ENCODE measurements around the gene PAPPA2. TPM values are rescaled to one million over a fixed set of nuclear protein-coding genes. Genes with fewer than 3 reads are reported as not detected.

PAPPA2 gene
- total RNA-seq, 1 experiment from 2014 or later = not detected

DNA sequence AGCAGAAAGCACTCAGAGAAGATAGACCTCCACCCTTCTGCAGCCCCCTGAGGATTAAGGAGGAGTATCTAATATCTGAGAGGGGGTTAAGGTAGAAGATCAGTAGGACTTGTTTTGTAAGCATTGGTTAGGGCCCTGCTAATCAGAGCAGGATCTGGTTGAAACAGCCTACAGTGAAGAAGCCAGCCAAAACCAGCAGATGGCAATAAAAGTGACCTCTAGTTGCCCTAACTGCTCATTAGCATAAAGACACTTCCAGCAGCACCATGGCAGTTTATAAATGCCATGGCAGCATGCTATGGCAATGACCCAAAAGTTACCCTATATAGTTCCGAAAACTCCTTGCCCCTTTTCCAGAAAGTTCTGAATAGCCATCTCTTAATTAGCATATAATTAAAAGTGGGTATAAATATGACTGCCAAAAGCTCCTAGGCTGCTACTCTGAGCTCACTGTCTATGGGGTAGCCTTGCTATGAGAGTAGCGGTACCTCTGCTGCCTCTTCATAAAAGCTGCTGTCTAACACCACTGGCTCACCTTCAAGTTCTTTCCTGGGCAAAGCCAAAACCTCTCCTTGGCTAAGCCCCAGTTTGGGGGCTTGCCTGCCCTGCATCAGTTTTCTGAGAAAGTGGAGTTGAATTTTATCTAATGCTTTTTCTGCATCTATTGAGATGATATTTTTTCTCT is 254.2 kb downstream of the PAPPA2 start:
- no peaks in the 10 kb centered on the region for H3K79me2 ChIP-seq (ENCODE audit: low read depth)
- H4K20me1 ChIP-seq (ENCODE audit: insufficient read depth) = no peaks in the 10 kb centered on the region
- no peaks in the 10 kb centered on the region for H3K36me3 ChIP-seq (ENCODE audit: low read depth)
- H3K4me2 ChIP-seq = no peak overlapping the region
- H3K9me3 ChIP-seq (ENCODE audit: insufficient read depth, low read depth) = no peaks in the 10 kb centered on the region
- no peak overlapping the region for H3K4me3 ChIP-seq
- DNase-seq = no peak
- H2AFZ ChIP-seq = no peak overlapping the region
- BruUV-seq (replicated peaks) = no TSS peak
- H3K9me2 ChIP-seq (ENCODE audit: insufficient read depth) = no peaks in the 10 kb centered on the region
- no peaks in the 10 kb centered on the region for H3K27me3 ChIP-seq (ENCODE audit: insufficient read depth, low read depth)
- ChIA-PET CTCF (no interaction called here), POLR2A (ENCODE audit: unreplicated experiment) (no interaction called here)
- TF ChIP-seq, protein P1, sequence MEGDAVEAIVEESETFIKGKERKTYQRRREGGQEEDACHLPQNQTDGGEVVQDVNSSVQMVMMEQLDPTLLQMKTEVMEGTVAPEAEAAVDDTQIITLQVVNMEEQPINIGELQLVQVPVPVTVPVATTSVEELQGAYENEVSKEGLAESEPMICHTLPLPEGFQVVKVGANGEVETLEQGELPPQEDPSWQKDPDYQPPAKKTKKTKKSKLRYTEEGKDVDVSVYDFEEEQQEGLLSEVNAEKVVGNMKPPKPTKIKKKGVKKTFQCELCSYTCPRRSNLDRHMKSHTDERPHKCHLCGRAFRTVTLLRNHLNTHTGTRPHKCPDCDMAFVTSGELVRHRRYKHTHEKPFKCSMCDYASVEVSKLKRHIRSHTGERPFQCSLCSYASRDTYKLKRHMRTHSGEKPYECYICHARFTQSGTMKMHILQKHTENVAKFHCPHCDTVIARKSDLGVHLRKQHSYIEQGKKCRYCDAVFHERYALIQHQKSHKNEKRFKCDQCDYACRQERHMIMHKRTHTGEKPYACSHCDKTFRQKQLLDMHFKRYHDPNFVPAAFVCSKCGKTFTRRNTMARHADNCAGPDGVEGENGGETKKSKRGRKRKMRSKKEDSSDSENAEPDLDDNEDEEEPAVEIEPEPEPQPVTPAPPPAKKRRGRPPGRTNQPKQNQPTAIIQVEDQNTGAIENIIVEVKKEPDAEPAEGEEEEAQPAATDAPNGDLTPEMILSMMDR (conservative IDR thresholded peaks at IDR 0.05) = no peak
- TF ChIP-seq EZH2 (IDR thresholded peaks at IDR 0.05; ENCODE audit: low read depth) = no peak
- no peaks in the 10 kb centered on the region for H3F3A ChIP-seq (ENCODE audit: insufficient read depth, low read depth)
- H3K27ac ChIP-seq = no peak overlapping the region
- intact Hi-C loops (cut with micrococcal nuclease; ENCODE audit: unreplicated experiment) = no loop called here
- H3K4me1 ChIP-seq (replicated peaks; ENCODE audit: insufficient read depth) = no peaks in the 10 kb centered on the region

DNA sequence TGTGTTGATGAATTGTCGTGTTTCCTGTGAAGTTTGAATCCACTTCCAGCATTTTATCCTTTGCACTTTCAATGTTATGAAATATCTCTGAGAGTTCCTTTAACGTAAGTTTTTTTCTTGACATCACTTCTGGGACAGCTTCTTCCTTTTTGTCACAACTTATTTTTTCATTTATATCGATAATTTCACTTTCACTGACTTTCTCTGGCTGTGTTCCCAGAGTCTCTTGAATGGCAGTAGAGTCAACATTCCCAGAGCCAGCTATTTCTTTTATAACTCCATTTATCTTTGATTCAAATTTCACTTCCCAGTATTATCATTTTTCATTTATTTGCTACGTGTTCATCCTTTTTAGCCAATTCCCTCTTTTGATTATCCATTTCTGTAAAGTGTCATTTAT is 256.5 kb downstream of the PAPPA2 start:
- Histone ChIP-seq H3K9me2 (ENCODE audit: insufficient read depth) (no peaks in the 10 kb centered on the region), H3F3A (ENCODE audit: insufficient read depth, low read depth) (no peaks in the 10 kb centered on the region), H2AFZ (no peak overlapping the region), H3K27ac (no peak overlapping the region), H4K20me1 (ENCODE audit: insufficient read depth) (no peaks in the 10 kb centered on the region), H3K4me1 (replicated peaks; ENCODE audit: insufficient read depth) (no peaks in the 10 kb centered on the region), H3K79me2 (ENCODE audit: low read depth) (no peaks in the 10 kb centered on the region), H3K27me3 (ENCODE audit: insufficient read depth, low read depth) (no peaks in the 10 kb centered on the region), H3K4me2 (no peak overlapping the region), H3K36me3 (ENCODE audit: low read depth) (no peaks in the 10 kb centered on the region), H3K9me3 (ENCODE audit: insufficient read depth, low read depth) (no peaks in the 10 kb centered on the region), H3K4me3 (no peak overlapping the region)
- no peak for DNase-seq
- ChIA-PET CTCF (no interaction called here), POLR2A (ENCODE audit: unreplicated experiment) (no interaction called here)
- intact Hi-C loops (cut with micrococcal nuclease; ENCODE audit: unreplicated experiment) = no loop called here
- no TSS peak for BruUV-seq (replicated peaks)
- TF ChIP-seq, protein P1 (conservative IDR thresholded peaks at IDR 0.05) = no peak
- no peak for TF ChIP-seq EZH2 (IDR thresholded peaks at IDR 0.05; ENCODE audit: low read depth)

GRCh38 chr1:176720838-176721237 is 257.9 kb downstream of the PAPPA2 start:
- Histone ChIP-seq H3K9me3 (ENCODE audit: insufficient read depth, low read depth) (no peaks in the 10 kb centered on the region), H2AFZ (no peak overlapping the region), H3K79me2 (ENCODE audit: low read depth) (no peaks in the 10 kb centered on the region), H3K9me2 (ENCODE audit: insufficient read depth) (no peaks in the 10 kb centered on the region), H3K27me3 (ENCODE audit: insufficient read depth, low read depth) (no peaks in the 10 kb centered on the region), H3K27ac (no peak overlapping the region), H3K36me3 (ENCODE audit: low read depth) (no peaks in the 10 kb centered on the region), H3K4me1 (replicated peaks; ENCODE audit: insufficient read depth) (no peaks in the 10 kb centered on the region), H3K4me3 (no peak overlapping the region), H4K20me1 (ENCODE audit: insufficient read depth) (no peaks in the 10 kb centered on the region), H3K4me2 (no peak overlapping the region), H3F3A (ENCODE audit: insufficient read depth, low read depth) (no peaks in the 10 kb centered on the region)
- intact Hi-C loops (cut with micrococcal nuclease; ENCODE audit: unreplicated experiment) = no loop called here
- BruUV-seq (replicated peaks) = no TSS peak
- no peak for DNase-seq
- CTCF ChIA-PET = no interaction called here
- POLR2A ChIA-PET (ENCODE audit: unreplicated experiment) = no interaction called here
- TF ChIP-seq EZH2 (IDR thresholded peaks at IDR 0.05; ENCODE audit: low read depth) = no peak
- TF ChIP-seq, protein P1 (conservative IDR thresholded peaks at IDR 0.05) = no peak

All from PC-9 (cell line).